Measurements from ENCODE around the gene ANXA11. TPM values are rescaled to one million over a fixed set of nuclear protein-coding genes. Genes with fewer than 3 reads are reported as not detected.
"Not testable (repeated sequence)": the region's sequence is repeated elsewhere in the genome, so short reads cannot be mapped to it uniquely, and the experiment has no call there.

Gene ANXA11
- 100 to 1,000 TPM; 181 to 191 TPM for total RNA-seq

DNA sequence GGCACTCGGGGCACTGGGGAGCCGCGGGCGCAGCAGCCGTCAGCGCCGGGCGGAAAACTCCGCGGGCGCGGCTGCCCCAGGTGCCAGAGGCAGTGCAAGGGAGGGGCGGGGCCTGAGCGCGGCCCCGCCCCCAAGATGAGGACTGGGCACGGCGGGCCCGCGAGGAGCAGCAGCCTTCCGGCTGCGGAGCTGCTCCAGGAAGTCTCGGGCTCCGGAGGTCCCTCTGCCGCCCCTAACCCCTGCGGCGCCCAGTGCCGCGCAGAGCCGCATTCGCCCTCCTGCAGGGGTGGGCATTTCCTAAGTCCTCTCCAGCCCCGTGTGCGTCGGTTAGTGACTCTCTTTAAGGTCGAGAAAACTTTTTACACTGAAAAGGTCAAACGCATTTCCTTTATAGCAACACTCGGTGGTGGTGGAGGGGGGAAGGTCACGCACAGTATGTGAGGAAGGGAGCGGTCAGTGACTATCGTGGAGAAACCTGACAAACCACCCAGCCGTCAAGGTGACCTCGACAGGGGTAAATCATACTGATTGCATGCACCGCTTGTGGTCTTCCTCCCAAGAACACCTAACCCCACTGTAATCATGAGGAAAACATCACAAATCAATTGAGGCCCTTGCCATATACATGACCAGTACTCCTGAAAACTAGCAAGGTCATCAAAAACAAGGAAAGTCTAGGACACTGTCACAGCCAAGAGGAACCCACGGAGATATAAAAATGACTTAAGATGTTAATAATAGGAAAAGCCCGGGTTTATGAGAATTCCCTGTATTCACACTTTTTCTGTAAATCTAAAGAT is at the start of gene ANXA11:
Gene ANXA11 (minus strand): TSS at position 61 of the 800 bp plus-strand sequence. CDS start 32,676 bp downstream, outside the sequence.
- Mint-ChIP-seq H3K36me3 (peaks cover 19% of the 10 kb centered on the region), H3K27me3 (peaks cover 4% of the 10 kb centered on the region), H3K4me1 (peaks cover 46% of the 10 kb centered on the region), H3K9me3 (no peaks in the 10 kb centered on the region), H3K27ac (peak within 1 kb of the TSS; percentile 93), H3K4me3 (peak within 1 kb of the TSS; percentile 94)
- peak; percentile 85 for DNase-seq

DNA sequence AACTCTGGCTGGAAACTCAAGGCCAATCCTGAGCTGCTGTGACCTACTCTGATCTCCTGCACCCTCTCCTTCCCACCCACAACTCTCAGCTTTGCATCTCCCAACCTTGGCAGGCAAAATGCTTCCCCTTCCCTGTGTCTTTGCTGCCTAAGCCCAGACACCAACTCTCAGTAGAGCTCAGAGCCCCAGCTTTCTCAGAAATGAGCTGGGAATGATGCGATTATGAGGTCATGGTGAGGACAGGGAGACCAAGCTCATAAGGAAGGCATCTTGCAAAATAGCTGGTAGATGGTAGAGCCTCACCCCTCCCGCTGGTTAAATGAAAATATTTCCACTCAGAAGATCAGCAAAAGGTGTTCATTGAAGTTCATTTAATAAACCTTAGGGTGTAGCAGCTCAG is 49.4 kb upstream of the ANXA11 start:
- H3K27me3 Mint-ChIP-seq, H3K27ac Mint-ChIP-seq, H3K4me1 Mint-ChIP-seq, DNase-seq, H3K36me3 Mint-ChIP-seq, H3K9me3 Mint-ChIP-seq, H3K4me3 Mint-ChIP-seq: not testable (repeated sequence)

DNA sequence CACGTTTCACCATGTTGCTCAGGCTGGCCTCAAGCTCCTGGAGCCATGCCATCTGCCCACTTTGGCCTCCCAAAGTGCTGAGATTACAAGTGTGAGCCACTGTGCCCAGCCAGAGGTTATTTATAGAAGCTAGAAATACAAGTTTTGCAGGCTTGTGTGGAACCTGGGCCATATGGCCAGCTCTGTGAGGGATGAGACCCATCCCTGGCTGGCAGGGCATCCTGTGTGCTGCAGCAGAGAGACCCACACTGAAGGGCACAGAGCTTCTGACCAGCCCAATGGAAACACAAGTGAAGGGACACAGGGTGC is 48.6 kb upstream of the ANXA11 start:
- DNase-seq, H3K4me3 Mint-ChIP-seq, H3K27me3 Mint-ChIP-seq, H3K9me3 Mint-ChIP-seq, H3K4me1 Mint-ChIP-seq, H3K36me3 Mint-ChIP-seq, H3K27ac Mint-ChIP-seq: not testable (repeated sequence)

DNA sequence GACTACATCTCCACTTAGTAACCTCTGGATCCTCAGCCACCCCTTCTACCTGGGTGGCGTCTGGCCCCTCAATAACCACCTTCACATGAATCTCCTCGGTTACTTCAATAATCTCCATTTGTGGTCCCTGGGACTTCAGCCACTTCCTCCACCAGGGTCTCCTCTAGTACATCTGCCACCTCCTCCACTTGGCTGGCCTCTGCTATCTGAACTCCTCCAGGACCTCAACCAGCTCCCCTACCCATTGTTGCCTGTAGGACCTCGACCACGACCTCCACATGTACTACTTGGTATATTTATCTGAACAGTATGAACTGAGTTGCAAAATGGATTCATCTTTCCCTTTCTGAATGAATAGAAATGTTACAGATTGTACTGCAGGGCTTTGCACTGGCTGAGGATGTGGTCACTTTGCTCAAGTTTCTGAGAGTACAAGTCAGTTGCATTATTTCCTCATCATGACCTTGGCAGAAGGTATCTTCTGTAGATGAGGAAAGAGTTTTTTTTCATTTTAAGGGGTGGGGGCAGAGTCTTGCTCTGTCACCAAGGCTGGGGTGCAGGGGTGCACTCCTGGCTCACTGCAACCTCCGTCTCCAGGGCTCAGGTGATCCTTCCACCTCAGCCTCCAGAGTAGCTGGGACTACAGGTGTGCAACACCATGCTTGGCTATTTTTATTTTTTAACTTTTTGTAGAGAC is 48.1 kb upstream of the ANXA11 start:
- Mint-ChIP-seq H3K4me1 (no peaks in the 10 kb centered on the region), H3K27ac (no peak overlapping the region), H3K36me3 (no peaks in the 10 kb centered on the region), H3K9me3 (no peaks in the 10 kb centered on the region), H3K27me3 (no peaks in the 10 kb centered on the region), H3K4me3 (no peak overlapping the region)
- no peak for DNase-seq

DNA sequence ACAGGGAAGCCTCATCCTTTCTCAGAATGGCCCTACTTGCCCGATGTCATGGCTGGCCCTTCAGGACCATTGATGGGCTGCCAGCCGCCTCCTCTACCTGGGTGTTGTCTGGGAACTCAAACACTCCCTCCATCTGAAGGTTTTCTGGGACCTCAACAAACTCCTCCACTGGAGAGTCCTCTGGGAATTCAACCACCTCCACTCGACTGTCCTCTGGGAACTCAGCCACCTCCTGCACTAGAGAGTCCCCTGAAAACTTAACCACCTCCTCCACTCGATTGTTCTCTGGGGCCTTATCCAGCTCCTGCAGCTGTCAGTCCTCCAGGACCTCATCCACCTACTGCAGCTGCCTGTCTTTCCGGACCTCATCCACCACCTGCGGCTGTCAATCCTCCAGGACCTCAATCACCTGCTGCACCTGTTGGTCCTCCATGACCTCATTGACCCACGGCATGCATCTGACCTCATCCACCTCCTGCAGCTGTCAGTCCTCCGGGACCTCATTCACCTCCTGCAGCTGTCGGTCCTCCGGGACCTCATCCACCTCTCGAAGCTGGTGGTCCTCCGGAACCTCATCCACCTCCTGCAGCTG is 47.1 kb upstream of the ANXA11 start:
- no peak overlapping the region for H3K4me3 Mint-ChIP-seq

DNA sequence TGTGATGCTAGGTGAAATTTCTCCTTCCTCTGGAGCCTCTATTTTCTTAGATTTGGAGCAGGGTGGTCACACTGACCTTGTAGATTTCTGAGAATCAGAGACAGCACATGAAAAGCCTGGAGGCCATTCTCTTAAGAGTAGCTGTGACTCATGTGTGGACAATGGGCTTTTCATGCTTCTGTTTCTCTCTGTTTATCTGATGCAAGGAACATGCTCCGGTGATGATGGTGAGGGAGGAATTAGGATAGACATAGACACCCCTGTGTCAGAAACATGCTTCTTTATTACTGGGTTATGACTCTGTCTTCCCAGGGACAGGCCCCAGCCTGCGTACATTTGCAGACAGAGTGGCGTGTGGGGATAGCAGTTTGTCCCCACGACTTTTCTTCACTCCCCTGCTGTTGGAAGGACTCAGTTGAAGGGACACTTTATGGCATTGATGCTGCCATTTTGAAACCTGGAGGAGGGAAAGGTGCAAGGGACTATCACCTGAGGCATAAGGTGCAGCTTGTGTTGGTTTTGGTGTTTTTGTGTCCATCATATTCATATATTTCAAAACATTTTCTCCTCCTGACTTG is 46.5 kb upstream of the ANXA11 start:
- H3K9me3 Mint-ChIP-seq, DNase-seq, H3K4me1 Mint-ChIP-seq, H3K4me3 Mint-ChIP-seq, H3K27me3 Mint-ChIP-seq, H3K27ac Mint-ChIP-seq, H3K36me3 Mint-ChIP-seq: not testable (repeated sequence)

More for the DNA sequence above, 47.1 kb upstream of the ANXA11 start:
- Mint-ChIP-seq H3K27me3 (no peaks in the 10 kb centered on the region), H3K36me3 (no peaks in the 10 kb centered on the region), H3K27ac (no peak overlapping the region), H3K9me3 (no peaks in the 10 kb centered on the region), H3K4me1 (no peaks in the 10 kb centered on the region)
- DNase-seq, result no peak

DNA sequence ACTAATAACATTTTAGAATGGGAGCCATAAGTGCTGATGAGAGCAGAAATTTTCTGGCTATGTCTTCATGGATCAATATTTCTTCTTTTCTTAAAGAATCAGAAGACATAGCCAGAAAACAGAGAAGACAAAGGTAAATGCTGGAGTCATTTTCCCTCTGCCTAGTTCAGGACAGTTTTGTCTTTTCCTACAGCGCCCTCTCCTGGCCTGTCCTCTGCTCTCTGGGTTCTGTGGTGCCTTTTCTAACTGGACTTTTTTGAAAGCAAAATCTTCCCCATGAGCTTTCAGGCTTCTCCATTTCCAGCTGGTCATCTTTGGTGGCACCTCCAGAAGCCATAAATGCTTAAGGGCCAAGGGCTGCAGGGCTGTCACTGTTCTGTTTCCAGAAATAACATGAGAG is 45.1 kb upstream of the ANXA11 start:
- H3K27ac Mint-ChIP-seq, H3K9me3 Mint-ChIP-seq, H3K36me3 Mint-ChIP-seq, H3K4me3 Mint-ChIP-seq, H3K27me3 Mint-ChIP-seq, H3K4me1 Mint-ChIP-seq, DNase-seq: not testable (repeated sequence)

DNA sequence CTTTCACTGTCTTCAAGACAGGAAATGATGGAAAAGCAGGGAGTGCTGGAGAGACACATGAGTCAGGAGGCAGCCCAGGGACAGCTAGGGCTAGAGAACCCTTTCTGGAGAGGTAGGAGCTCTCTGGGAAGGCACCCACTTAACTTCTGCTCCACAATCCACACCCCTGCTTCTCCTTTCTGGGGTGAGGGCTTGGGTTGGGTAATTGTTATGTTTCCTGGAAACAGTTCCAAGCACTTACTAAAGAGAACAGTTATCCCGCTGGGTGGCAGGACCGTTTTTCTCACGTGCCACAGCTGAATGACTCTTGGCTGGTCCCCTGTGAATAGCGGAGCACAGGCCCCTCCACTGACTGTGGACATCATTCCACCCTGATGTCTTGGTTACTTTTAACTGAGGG is 44.6 kb upstream of the ANXA11 start:
- not testable (repeated sequence) for H3K4me1 Mint-ChIP-seq, DNase-seq, H3K4me3 Mint-ChIP-seq, H3K27me3 Mint-ChIP-seq, H3K9me3 Mint-ChIP-seq, H3K36me3 Mint-ChIP-seq, H3K27ac Mint-ChIP-seq

DNA sequence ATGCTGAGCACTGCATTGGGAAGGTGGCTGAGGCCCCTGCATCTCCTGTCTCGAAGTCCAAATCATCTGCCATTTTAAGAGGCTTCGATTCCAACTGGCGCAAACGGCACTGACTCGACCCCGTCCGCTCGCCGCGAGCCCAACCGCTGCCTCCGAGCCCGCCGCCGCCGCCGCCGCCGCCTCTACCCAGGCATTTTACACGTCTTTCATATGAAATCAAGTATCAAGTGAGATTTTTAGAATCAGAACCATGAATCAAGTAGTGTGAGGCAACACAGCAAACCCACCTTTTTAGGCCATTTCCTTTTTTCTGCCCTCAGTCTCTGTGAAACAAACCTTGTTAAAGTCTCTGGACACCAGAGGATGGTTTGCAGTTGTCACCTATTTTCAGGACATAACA is 42.3 kb upstream of the ANXA11 start:
- not testable (repeated sequence) for H3K9me3 Mint-ChIP-seq, H3K4me1 Mint-ChIP-seq, H3K4me3 Mint-ChIP-seq, DNase-seq, H3K27me3 Mint-ChIP-seq, H3K36me3 Mint-ChIP-seq, H3K27ac Mint-ChIP-seq

DNA sequence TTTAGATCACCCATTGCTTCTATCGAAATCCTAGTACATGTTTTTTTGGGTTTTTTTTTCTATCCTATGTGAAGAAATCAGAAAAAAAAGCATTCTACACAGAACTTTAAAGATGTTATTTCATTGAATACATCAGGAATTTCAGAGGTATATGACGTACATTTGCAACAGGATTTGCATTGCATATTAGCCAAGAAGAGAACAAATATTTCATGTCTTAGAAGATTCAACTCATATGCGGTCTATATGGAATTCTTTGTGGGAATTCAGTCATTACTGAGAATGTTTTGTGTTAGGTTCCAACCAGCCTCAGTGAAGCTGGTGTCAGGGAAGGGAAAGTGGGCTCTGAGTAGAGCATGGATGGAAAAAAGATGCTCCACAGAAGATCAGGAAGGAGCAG is 39.0 kb upstream of the ANXA11 start:
- H3K9me3 Mint-ChIP-seq, DNase-seq: not testable (repeated sequence)

DNA sequence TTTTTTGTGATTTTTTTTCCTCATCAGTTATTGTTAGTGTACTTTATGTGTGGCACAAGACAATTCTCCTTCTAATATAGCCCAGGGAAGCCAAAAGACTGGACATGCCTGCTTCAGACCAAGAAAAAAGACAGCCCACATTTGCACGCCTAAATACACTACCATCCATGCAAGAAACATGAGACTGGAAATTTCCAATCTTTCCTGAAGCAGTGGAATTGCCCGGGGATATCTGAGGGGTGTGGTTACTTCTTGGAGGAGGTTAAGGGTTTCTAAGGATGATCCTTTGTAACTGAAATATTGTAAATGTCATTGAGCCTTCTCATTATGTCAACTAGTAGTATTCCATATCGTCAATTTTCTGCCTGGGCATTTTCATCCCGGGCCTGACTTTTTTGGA is 37.0 kb upstream of the ANXA11 start:
- H3K4me1 Mint-ChIP-seq, DNase-seq, H3K9me3 Mint-ChIP-seq, H3K4me3 Mint-ChIP-seq, H3K36me3 Mint-ChIP-seq, H3K27me3 Mint-ChIP-seq, H3K27ac Mint-ChIP-seq: not testable (repeated sequence)

More for the DNA sequence above, 39.0 kb upstream of the ANXA11 start:
- H3K27ac Mint-ChIP-seq, H3K36me3 Mint-ChIP-seq, H3K4me3 Mint-ChIP-seq, H3K27me3 Mint-ChIP-seq, H3K4me1 Mint-ChIP-seq: not testable (repeated sequence)

DNA sequence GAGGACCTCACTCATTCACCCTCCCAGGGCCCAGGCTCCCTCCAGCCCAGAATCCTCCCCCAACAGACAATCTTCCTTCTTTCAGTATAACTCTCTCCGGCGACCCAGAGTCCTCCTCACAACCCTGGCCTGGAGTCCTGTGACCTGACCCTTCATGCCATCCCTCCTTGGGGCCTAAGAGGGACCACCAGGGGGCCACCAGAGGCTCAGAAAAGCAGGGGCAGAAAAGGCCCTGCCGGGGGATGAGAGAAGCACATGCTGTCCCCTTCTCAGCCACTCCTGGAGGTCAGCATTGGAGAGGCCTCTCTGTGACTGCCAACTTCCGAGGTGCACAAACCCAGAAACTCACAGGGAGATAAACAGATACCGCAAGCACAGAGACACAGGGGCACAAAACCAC is 31.1 kb upstream of the ANXA11 start:
- not testable (repeated sequence) for H3K27ac Mint-ChIP-seq, H3K4me1 Mint-ChIP-seq, H3K9me3 Mint-ChIP-seq, H3K4me3 Mint-ChIP-seq, H3K27me3 Mint-ChIP-seq, H3K36me3 Mint-ChIP-seq, DNase-seq

DNA sequence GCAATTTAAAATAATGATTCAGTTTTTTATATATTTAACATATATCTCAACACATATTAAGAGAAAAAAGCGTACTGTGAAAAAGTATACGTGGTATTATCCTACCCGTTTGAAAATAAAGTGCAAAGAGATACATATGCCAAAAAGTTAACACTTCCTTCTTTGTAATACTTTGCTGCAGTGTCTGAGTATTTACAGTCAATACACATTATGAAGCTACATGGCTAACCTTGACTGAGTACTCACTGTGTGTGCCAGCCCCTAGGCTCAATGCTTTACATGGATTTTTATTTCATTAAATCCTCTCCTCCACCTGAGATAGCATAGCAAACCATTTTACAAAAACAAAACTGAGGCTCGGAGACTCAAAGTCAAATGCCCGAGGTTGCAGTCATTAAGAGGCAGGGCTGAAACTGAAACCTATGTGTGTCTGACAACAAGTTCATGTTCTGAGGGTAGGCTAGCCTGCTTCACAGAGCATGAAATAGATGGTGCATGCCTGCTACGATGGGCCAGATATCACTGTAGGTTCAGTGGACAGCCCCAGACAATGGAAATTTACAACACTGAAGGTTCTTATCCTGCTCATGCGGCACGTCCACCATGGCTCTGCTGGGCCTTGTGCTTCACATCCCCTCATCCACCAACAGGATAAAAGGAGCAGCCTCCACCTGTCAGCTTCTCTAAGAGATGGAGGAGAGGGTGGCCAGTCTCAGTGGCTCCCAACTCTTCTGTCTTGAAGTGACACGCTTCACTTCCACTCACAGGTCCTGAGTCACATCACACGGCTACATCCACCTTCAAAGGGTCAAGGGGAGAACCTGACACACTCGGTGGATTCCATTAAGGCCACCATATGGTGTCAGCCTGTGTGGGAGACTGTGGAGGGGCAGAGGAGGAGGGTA is 29.2 kb upstream of the ANXA11 start:
- H3K4me3 Mint-ChIP-seq, DNase-seq, H3K27me3 Mint-ChIP-seq, H3K4me1 Mint-ChIP-seq, H3K36me3 Mint-ChIP-seq, H3K9me3 Mint-ChIP-seq, H3K27ac Mint-ChIP-seq: not testable (repeated sequence)

DNA sequence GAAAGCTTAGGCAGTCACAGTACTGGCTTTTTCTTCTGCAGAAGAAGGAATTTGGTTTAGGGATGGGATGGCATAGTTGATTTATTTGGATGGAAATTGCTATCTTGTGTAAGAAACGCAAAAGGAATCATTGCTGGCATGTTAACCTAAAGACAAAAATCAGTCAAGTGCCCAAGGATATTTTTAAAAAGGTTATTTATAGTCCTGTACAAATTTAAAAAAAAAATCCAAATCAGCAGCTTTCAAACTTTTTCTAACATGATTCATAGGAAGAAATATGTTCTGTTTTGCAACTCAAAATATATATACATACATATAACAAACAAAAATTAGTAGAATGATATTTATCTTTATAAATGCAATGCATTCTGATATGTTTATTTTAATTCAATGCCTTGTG is 28.5 kb upstream of the ANXA11 start:
- not testable (repeated sequence) for H3K27me3 Mint-ChIP-seq, H3K4me1 Mint-ChIP-seq, DNase-seq, H3K4me3 Mint-ChIP-seq, H3K36me3 Mint-ChIP-seq, H3K27ac Mint-ChIP-seq, H3K9me3 Mint-ChIP-seq

DNA sequence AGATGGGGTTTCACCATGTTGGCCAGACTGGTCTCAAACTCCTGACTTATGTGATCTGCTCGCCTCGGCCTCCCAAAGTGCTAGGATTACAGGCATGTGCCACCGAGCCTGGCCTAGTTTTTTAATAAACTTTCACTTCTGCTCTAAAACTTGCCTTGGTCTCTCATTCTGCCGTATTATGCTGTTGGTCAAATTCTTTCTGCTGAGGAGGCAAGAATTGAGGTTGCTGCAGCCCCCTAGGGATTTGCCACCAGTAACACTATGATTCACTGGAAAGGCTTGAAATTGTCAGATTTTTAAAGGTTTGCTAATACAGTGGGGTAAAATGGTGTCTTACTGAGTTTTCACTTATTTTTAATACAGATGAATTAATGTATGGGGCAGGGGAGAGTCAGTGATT is 21.4 kb upstream of the ANXA11 start:
- not testable (repeated sequence) for DNase-seq, H3K27ac Mint-ChIP-seq, H3K36me3 Mint-ChIP-seq, H3K4me1 Mint-ChIP-seq, H3K4me3 Mint-ChIP-seq, H3K9me3 Mint-ChIP-seq
- peaks cover 11% of the 10 kb centered on the region for H3K27me3 Mint-ChIP-seq
